Osteoblast (primary cell): ENCODE measurements around the gene VAV2. TPM values are rescaled to one million over a fixed set of nuclear protein-coding genes. Genes with fewer than 3 reads are reported as not detected.

Experiments used
- DNase-seq: peaks from one replicate; pipeline ENCODE4 v3.0.0; 2011; ENCODE audit warnings: low spot score, mixed read lengths; ENCODE audit not compliant: insufficient read length; ENCODE audit errors: missing footprints
- H2AFZ ChIP-seq: 2 replicates; pipeline ENCODE4 v1.6.0; 2011; ENCODE audit warnings: mild to moderate bottlenecking, low read length
- H3K27ac ChIP-seq: 2 replicates; pipeline ENCODE4 v1.5.1; 2011; ENCODE audit warnings: mild to moderate bottlenecking, low read depth, low read length, moderate library complexity
- H3K27me3 ChIP-seq: 2 replicates; pipeline ENCODE4 v1.6.0; 2012; ENCODE audit warnings: mild to moderate bottlenecking, control low read depth, inconsistent platforms, low read length, moderate library complexity; ENCODE audit not compliant: insufficient read depth
- H3K36me3 ChIP-seq: 2 replicates; pipeline ENCODE4 v1.5.1; 2011; ENCODE audit warnings: mild to moderate bottlenecking, low read length, control low read depth, moderate library complexity; ENCODE audit not compliant: insufficient read depth
- H3K4me1 ChIP-seq: 2 replicates; pipeline ENCODE4 v1.5.1; 2011; ENCODE audit warnings: mild to moderate bottlenecking, low read length, control low read depth, moderate library complexity; ENCODE audit not compliant: insufficient read depth
- H3K4me2 ChIP-seq: 2 replicates; pipeline ENCODE4 v1.6.0; 2011; ENCODE audit warnings: mild to moderate bottlenecking, low read length; ENCODE audit not compliant: insufficient read depth
- H3K4me3 ChIP-seq: fragments of 200-600 bp; sonication (generic); 3 replicates; pipeline ENCODE4 v1.5.1; 2012; ENCODE audit warnings: mild to moderate bottlenecking, low read length, inconsistent platforms; ENCODE audit not compliant: insufficient read depth
- H3K79me2 ChIP-seq: 2 replicates; pipeline ENCODE4 v1.6.0; 2012; ENCODE audit warnings: mild to moderate bottlenecking, low read length, control low read depth, inconsistent platforms; ENCODE audit not compliant: insufficient read depth
- H3K9me3 ChIP-seq: 2 replicates; pipeline ENCODE4 v1.5.1; 2011; ENCODE audit warnings: low read depth, low read length, control low read depth
- H4K20me1 ChIP-seq: 2 replicates; pipeline ENCODE4 v1.6.0; 2012; ENCODE audit warnings: mild to moderate bottlenecking, low read length, control low read depth; ENCODE audit not compliant: insufficient read depth
- total RNA-seq: library from RNA; depleted of rRNA; stranded (reverse); fragments of >200 nt; gene quantifications from 2 replicates; pipeline ENCODE4 v1.2.3, GENCODE V29; 2012
- TF ChIP-seq, protein P1 (sequence below): IDR thresholded peaks from 2 replicates; pipeline ENCODE4 v1.5.1; 2011; ENCODE audit warnings: mild to moderate bottlenecking, low read depth, low read length, moderate library complexity; ENCODE audit errors: extremely low read depth

Gene VAV2
- total RNA-seq, 1 donor, result 8.0 TPM

DNA sequence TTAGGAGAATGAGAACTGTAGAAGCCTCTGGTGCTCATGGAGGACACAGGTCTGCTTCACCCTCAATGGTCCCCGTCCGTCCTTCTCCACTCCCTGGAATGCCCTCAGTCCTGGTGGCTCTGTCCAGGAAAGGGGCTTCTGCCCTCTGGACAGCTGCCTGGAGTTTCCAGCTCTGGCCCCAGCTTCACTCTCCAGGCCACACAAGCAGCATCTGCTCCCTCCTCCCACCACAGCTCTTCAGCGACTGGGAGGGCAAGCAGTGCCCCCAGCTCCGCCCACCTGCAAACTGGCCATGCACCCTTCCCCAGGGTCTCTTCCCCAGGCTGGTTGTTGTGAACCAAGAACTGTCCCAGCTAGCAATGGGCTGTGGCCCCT, 258.7 kb downstream of the VAV2 start:
- no peak overlapping the region for H3K4me2 ChIP-seq
- TF ChIP-seq, protein P1, sequence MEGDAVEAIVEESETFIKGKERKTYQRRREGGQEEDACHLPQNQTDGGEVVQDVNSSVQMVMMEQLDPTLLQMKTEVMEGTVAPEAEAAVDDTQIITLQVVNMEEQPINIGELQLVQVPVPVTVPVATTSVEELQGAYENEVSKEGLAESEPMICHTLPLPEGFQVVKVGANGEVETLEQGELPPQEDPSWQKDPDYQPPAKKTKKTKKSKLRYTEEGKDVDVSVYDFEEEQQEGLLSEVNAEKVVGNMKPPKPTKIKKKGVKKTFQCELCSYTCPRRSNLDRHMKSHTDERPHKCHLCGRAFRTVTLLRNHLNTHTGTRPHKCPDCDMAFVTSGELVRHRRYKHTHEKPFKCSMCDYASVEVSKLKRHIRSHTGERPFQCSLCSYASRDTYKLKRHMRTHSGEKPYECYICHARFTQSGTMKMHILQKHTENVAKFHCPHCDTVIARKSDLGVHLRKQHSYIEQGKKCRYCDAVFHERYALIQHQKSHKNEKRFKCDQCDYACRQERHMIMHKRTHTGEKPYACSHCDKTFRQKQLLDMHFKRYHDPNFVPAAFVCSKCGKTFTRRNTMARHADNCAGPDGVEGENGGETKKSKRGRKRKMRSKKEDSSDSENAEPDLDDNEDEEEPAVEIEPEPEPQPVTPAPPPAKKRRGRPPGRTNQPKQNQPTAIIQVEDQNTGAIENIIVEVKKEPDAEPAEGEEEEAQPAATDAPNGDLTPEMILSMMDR, result no peak
- DNase-seq, result no peak

GRCh38 chr9:133732639-133733408, 259.3 kb downstream of the VAV2 start:
- Histone ChIP-seq H3K36me3 (no peaks in the 10 kb centered on the region), H3K27me3 (no peaks in the 10 kb centered on the region), H3K27ac (no peak overlapping the region), H2AFZ (no peak overlapping the region), H4K20me1 (no peaks in the 10 kb centered on the region), H3K4me1 (peaks cover 6% of the 10 kb centered on the region), H3K4me3 (no peak overlapping the region), H3K4me2 (no peak overlapping the region), H3K9me3 (no peaks in the 10 kb centered on the region), H3K79me2 (no peaks in the 10 kb centered on the region)
- DNase-seq, result peak; percentile 82
- TF ChIP-seq, protein P1, result no peak

More for the DNA sequence above, 258.7 kb downstream of the VAV2 start:
- Histone ChIP-seq H2AFZ (no peak overlapping the region), H3K4me1 (peaks cover 10% of the 10 kb centered on the region), H3K79me2 (no peaks in the 10 kb centered on the region), H3K4me3 (no peak overlapping the region), H3K9me3 (no peaks in the 10 kb centered on the region), H4K20me1 (no peaks in the 10 kb centered on the region), H3K36me3 (no peaks in the 10 kb centered on the region), H3K27ac (no peak overlapping the region), H3K27me3 (no peaks in the 10 kb centered on the region)

DNA sequence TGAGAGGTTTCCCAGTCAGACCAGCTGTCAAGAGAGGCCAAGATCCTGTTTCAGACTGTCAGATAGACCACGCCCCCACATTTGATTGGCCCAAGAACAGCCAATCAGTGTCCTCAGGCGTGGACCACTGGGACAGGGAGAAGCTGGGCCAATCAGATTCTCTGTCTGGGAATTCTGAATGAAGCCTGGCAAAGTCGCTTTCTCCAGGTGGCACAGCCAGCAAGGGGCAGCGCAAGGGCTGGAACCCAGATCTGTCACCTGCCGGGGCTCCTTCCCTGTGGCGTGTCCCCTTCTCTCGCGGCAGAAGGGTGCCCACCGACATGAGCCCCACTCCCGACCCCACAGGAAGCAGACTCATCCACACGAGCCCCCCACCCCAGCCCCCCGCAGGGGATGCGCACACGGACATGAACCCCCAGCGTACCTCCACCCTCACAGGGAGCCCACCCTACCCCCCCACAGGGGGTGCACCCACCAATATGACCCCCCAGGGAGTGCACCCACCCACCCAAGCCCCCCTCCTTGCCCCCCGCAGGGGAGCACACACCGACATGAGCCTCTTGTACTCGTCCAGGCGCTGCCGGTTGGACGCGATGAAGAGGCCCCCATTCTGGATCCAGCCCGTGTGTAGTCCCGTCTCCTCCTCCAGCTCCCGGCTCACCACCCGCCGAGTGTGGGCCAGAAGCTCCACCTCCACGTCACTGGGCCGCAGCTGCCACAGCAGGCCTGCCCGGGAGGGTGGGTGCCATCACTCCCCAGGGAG, 260.1 kb downstream of the VAV2 start:
- H4K20me1 ChIP-seq, result no peaks in the 10 kb centered on the region
- H3K79me2 ChIP-seq, result no peaks in the 10 kb centered on the region
- H3K4me2 ChIP-seq, result no peak overlapping the region
- no peak overlapping the region for H3K4me3 ChIP-seq
- DNase-seq, result peak; percentile 99
- no peaks in the 10 kb centered on the region for H3K9me3 ChIP-seq
- TF ChIP-seq, protein P1, result no peak
- H3K27me3 ChIP-seq, result no peaks in the 10 kb centered on the region
- no peaks in the 10 kb centered on the region for H3K4me1 ChIP-seq
- no peak overlapping the region for H3K27ac ChIP-seq
- H2AFZ ChIP-seq, result no peak overlapping the region
- H3K36me3 ChIP-seq, result no peaks in the 10 kb centered on the region

GRCh38 chr9:133730994-133731715, 261.0 kb downstream of the VAV2 start:
- H2AFZ ChIP-seq, result no peak overlapping the region
- DNase-seq, result peak; percentile 56
- H3K27ac ChIP-seq, result no peak overlapping the region
- no peaks in the 10 kb centered on the region for H3K4me1 ChIP-seq
- TF ChIP-seq, protein P1, result no peak
- no peaks in the 10 kb centered on the region for H4K20me1 ChIP-seq
- H3K4me2 ChIP-seq, result no peak overlapping the region
- H3K27me3 ChIP-seq, result no peaks in the 10 kb centered on the region
- H3K36me3 ChIP-seq, result no peaks in the 10 kb centered on the region
- no peaks in the 10 kb centered on the region for H3K79me2 ChIP-seq
- no peaks in the 10 kb centered on the region for H3K9me3 ChIP-seq
- H3K4me3 ChIP-seq, result no peak overlapping the region
